GM12891 (cell line): ENCODE results near the gene EIPR1.

Source experiments
- DNase-seq: peaks from one replicate; pipeline ENCODE4 v3.0.0; 2011; ENCODE audit warnings: low spot score; ENCODE audit not compliant: insufficient read length
- FAIRE-seq: peaks from 2 replicates; lab custom pipeline; 2011; peaks lifted over from hg19 to GRCh38; lab: Jason Lieb, UNC
- PAX5 ChIP-seq: IDR thresholded peaks from 2 replicates; pipeline ENCODE4 v1.6.1; 2011; ENCODE audit warnings: low read length, moderate library complexity, mild to moderate bottlenecking; ENCODE audit not compliant: insufficient read depth, severe bottlenecking
- POLR2A ChIP-seq: IDR thresholded peaks from 2 replicates; pipeline ENCODE4 v1.6.1; 2011; ENCODE audit warnings: low read depth, low read length, control low read depth
- POLR2AphosphoS5 ChIP-seq: IDR thresholded peaks from 2 replicates; pipeline ENCODE4 v1.6.1; 2011; ENCODE audit warnings: low read depth, low read length, control low read depth
- POU2F2 ChIP-seq: IDR thresholded peaks from 2 replicates; pipeline ENCODE4 v1.6.1; 2011; ENCODE audit warnings: low read depth, mild to moderate bottlenecking, control low read depth, low read length, moderate library complexity
- SPI1 ChIP-seq: IDR thresholded peaks from 2 replicates; pipeline ENCODE4 v1.6.1; 2011; ENCODE audit warnings: low read depth, low read length, control low read depth
- TAF1 ChIP-seq: IDR thresholded peaks from 2 replicates; pipeline ENCODE4 v1.6.1; 2011; ENCODE audit warnings: low read depth, low read length, control low read depth

The EIPR1 gene

GRCh38 chr2:3300224-3300995 lies 77.2 kb downstream of the EIPR1 start:
- FAIRE-seq: no peak
- DNase-seq: no peak

GRCh38 chr2:3299703-3300102 lies 77.9 kb downstream of the EIPR1 start:
- TF ChIP-seq TAF1: no peak
- no peak for TF ChIP-seq POU2F2
- TF ChIP-seq PAX5: no peak
- no peak for TF ChIP-seq POLR2A
- FAIRE-seq: no peak
- no peak for DNase-seq

More at GRCh38 chr2:3300224-3300995, 77.2 kb downstream of the EIPR1 start:
- TF ChIP-seq POLR2A (no peak), POU2F2 (no peak), PAX5 (no peak), POLR2AphosphoS5 (no peak), TAF1 (no peak), SPI1 (no peak)

- no peak for FAIRE-seq
- DNase-seq: no peak
- TF ChIP-seq POLR2A (no peak), SPI1 (no peak), POLR2AphosphoS5 (no peak), TAF1 (no peak), PAX5 (no peak), POU2F2 (no peak)
These were observed 78.5 kb downstream of the EIPR1 start for GRCh38 chr2:3299130-3299529.

- FAIRE-seq (no peak), DNase-seq (no peak)
- no peak for TF ChIP-seq POU2F2
- TF ChIP-seq PAX5: no peak
- no peak for TF ChIP-seq TAF1
- no peak for TF ChIP-seq SPI1
- no peak for TF ChIP-seq POLR2AphosphoS5
- no peak for TF ChIP-seq POLR2A
These were observed 79.4 kb downstream of the EIPR1 start for GRCh38 chr2:3298191-3298590.

GRCh38 chr2:3297523-3297922 lies 80.1 kb downstream of the EIPR1 start:
- DNase-seq (no peak), FAIRE-seq (no peak)
- TF ChIP-seq SPI1: no peak

GRCh38 chr2:3296182-3296972 lies 81.2 kb downstream of the EIPR1 start:
- FAIRE-seq: peak; percentile 57
- TF ChIP-seq TAF1 (no peak), POU2F2 (no peak), POLR2A (no peak), POLR2AphosphoS5 (no peak), PAX5 (no peak), SPI1 (no peak)
- no peak for DNase-seq

GRCh38 chr2:3294493-3294892 lies 83.1 kb downstream of the EIPR1 start:
- no peak for FAIRE-seq

GRCh38 chr2:3294069-3294468 lies 83.5 kb downstream of the EIPR1 start:
- no peak for TF ChIP-seq POU2F2
- no peak for TF ChIP-seq PAX5
- no peak for TF ChIP-seq POLR2AphosphoS5
- TF ChIP-seq SPI1: no peak
- TF ChIP-seq TAF1: no peak
- TF ChIP-seq POLR2A: no peak
- no peak for DNase-seq
- peak; percentile 78 for FAIRE-seq

More at GRCh38 chr2:3294493-3294892, 83.1 kb downstream of the EIPR1 start:
- no peak for DNase-seq
- TF ChIP-seq SPI1 (no peak), POU2F2 (no peak), POLR2AphosphoS5 (no peak), TAF1 (no peak), POLR2A (no peak), PAX5 (no peak)

GRCh38 chr2:3293221-3293620 lies 84.4 kb downstream of the EIPR1 start:
- no peak for TF ChIP-seq PAX5
- no peak for TF ChIP-seq POU2F2
- no peak for TF ChIP-seq POLR2A
- TF ChIP-seq SPI1: no peak
- no peak for TF ChIP-seq TAF1
- TF ChIP-seq POLR2AphosphoS5: no peak
- FAIRE-seq (no peak), DNase-seq (no peak)
